Lung (tissue), 12 donors: Measurements from ENCODE around the gene DNAH9. TPM values are rescaled to one million over a fixed set of nuclear protein-coding genes. Genes with fewer than 3 reads are reported as not detected.

Experiments
- ATAC-seq: fragments of 200-7000 bp; cut with Tn5 transposase; one replicate; pipeline ENCODE4 v1.9.1; 2020; ENCODE audit warnings: moderate number of reproducible peaks; ENCODE audit not compliant: insufficient read depth, low FRiP score
- DNase-seq, 3 donors: peaks; one replicate each; pipeline ENCODE4 v3.0.0-alpha.2; 2013 to 2017
- H3K27ac ChIP-seq, 2 donors: one replicate each; pipeline ENCODE4 v1.5.1; 2013; ENCODE audit warnings: mild to moderate bottlenecking in 2 of 2, moderate library complexity in 2 of 2, control low read depth in 1 of 2, inconsistent platforms in 1 of 2, low read depth in 1 of 2, low read length in 1 of 2
- H3K27me3 ChIP-seq, 3 donors: one replicate each; pipeline ENCODE4 v1.5.1; 2013; ENCODE audit warnings: low read length in 2 of 3; ENCODE audit not compliant: control insufficient read depth in 3 of 3, insufficient read depth in 3 of 3
- H3K36me3 ChIP-seq, 4 donors: one replicate each; pipeline ENCODE4 v1.5.1; 2013; ENCODE audit warnings: low read length in 4 of 4, mild to moderate bottlenecking in 1 of 4, moderate library complexity in 1 of 4; ENCODE audit not compliant: control insufficient read depth in 4 of 4, insufficient read depth in 4 of 4
- H3K4me1 ChIP-seq, 5 donors: one replicate each; pipeline ENCODE4 v1.5.1; 2013; ENCODE audit warnings: low read length in 5 of 5, mild to moderate bottlenecking in 2 of 5, moderate library complexity in 1 of 5; ENCODE audit not compliant: control insufficient read depth in 5 of 5, insufficient read depth in 5 of 5
- H3K4me3 ChIP-seq: one replicate; pipeline ENCODE4 v1.5.1; 2013; ENCODE audit warnings: mild to moderate bottlenecking, control low read depth, moderate library complexity
- H3K9ac ChIP-seq, 2 donors: one replicate each; pipeline ENCODE4 v1.5.1; 2013; ENCODE audit warnings: low read length in 2 of 2, control low read depth in 1 of 2; ENCODE audit not compliant: insufficient read depth in 1 of 2
- H3K9me3 ChIP-seq, 4 donors: one replicate each; pipeline ENCODE4 v1.5.1; 2013; ENCODE audit warnings: low read length in 3 of 4, mild to moderate bottlenecking in 1 of 4, moderate library complexity in 1 of 4; ENCODE audit not compliant: control insufficient read depth in 4 of 4, insufficient read depth in 3 of 4
- WGBS, 2 donors: extraction: QIAGEN DNeasy Blood & Tissue Kit; methylation state at CpG; one replicate each; pipeline ENCODE4 v1.1.7; 2013; 5-methylcytosine and 5-hydroxymethylcytosine counted together
- polyA plus RNA-seq, 2 donors: library from polyadenylated mRNA; stranded (reverse); fragments of 200-250 nt; gene quantifications; one replicate each; pipeline ENCODE4 v1.2.1, GENCODE V29; 2013
- total RNA-seq, 2 donors: library from RNA; depleted of rRNA in 1 of 2; stranded (reverse); fragments of >200 nt in 1 of 2; gene quantifications; one replicate each; pipeline ENCODE4 v1.2.1, GENCODE V29; 2014 to 2021
- TF ChIP-seq, protein P1 (sequence below): IDR thresholded peaks from 2 replicates; pipeline ENCODE4 v1.5.1; 2012; ENCODE audit warnings: mild to moderate bottlenecking; ENCODE audit errors: control extremely low read depth, extremely low read depth
- donor health status: control.
- donor health status: control.
- donor health status: Bipolar disorder and iron deficiency.
- donor health status: healthy.
- donor health status: DM: yes; HTN: yes; CAD: no.

Gene DNAH9
- total and polyA plus RNA-seq, 4 donors = 4.0 to 36.1 (median 20.9) TPM

DNA sequence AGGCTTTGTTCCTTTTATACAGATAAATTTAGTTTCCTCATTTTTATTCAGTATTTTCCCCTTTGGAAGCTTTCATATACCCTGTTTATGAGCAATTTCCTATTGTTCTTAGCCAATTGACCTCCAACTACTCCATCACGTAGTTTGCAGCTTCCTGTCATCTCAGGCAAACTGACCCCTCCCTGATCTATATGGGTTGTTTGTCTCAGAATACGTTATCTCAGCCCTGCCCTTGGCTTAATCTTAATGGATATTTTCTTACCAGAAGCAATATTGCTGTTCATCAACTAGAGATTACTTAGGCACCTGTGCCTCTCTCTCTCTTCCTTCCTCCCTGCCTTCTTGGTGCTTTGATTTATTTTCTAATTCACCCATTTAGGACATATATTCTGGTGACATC is 317.8 kb downstream of the DNAH9 start:
- no peak for DNase-seq
- peaks cover 0 to 2% (median 0%) of the 10 kb centered on the region in 4 donors for H3K9me3 ChIP-seq
- no peak overlapping the region for H3K9ac ChIP-seq
- no peak for ATAC-seq
- no peaks in the 10 kb centered on the region for H3K4me1 ChIP-seq
- TF ChIP-seq, protein P1, sequence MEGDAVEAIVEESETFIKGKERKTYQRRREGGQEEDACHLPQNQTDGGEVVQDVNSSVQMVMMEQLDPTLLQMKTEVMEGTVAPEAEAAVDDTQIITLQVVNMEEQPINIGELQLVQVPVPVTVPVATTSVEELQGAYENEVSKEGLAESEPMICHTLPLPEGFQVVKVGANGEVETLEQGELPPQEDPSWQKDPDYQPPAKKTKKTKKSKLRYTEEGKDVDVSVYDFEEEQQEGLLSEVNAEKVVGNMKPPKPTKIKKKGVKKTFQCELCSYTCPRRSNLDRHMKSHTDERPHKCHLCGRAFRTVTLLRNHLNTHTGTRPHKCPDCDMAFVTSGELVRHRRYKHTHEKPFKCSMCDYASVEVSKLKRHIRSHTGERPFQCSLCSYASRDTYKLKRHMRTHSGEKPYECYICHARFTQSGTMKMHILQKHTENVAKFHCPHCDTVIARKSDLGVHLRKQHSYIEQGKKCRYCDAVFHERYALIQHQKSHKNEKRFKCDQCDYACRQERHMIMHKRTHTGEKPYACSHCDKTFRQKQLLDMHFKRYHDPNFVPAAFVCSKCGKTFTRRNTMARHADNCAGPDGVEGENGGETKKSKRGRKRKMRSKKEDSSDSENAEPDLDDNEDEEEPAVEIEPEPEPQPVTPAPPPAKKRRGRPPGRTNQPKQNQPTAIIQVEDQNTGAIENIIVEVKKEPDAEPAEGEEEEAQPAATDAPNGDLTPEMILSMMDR = no peak
- no peak overlapping the region for H3K4me3 ChIP-seq
- H3K27me3 ChIP-seq = no peaks in the 10 kb centered on the region
- H3K27ac ChIP-seq = no peak overlapping the region
- no peaks in the 10 kb centered on the region for H3K36me3 ChIP-seq
- WGBS, 2 donors = 16 to 23% methylated on average over 2 of the region's 2 CpGs

DNA sequence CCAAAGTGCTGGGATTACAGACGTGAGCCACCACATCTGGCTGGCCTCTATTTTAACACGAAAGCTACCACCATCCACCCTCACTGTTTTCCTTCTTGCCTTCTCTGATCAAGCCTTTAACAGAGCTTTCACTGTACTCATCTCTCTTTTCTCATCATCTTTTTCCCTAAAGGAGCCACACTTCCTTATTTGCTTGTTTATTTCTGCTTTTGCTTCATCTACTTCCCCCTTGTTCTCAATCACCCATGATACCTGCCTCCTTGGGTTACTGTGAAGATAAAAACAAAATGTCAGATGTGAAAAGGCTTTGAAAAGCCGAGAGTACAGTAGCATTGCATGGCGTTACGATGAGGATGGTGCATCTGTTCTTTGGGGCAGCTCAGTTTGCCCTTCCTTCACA is 319.1 kb downstream of the DNAH9 start:
- TF ChIP-seq, protein P1 = no peak
- WGBS, 2 donors = 81 to 87% methylated on average over 5 of the region's 5 CpGs
- ATAC-seq = no peak

DNA sequence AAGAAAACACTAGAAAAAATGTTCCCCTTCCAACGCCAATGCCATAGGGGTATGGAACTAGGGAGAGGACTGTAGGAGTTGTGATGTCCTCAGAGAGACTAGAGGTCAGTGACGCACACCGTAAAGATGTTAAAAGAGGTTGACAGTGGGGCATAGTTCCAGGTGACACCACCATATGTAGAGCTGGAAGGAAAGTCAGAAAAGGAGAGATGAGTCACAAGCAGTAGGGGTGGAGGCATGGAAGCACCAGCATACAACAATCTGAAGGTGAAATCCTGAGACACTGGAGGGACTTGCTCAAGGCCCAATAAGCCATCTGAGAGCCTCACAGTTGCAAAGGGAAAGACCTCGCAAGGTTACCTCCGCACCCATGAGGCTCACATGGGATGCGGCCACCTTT is 323.0 kb downstream of the DNAH9 start:
- 96 to 98% methylated on average over 6 of the region's 6 CpGs for WGBS, 2 donors
- Histone ChIP-seq H3K9me3 (no peaks in the 10 kb centered on the region), H3K27me3 (no peaks in the 10 kb centered on the region), H3K4me1 (peaks cover 0 to 4% (median 0%) of the 10 kb centered on the region in 5 donors), H3K27ac (no peak overlapping the region), H3K9ac (no peak overlapping the region), H3K4me3 (no peak overlapping the region), H3K36me3 (no peaks in the 10 kb centered on the region)
- ATAC-seq = no peak
- TF ChIP-seq, protein P1 = no peak
- DNase-seq = no peak

More for the DNA sequence above, 319.1 kb downstream of the DNAH9 start:
- H3K9me3 ChIP-seq = peaks cover 0 to 2% (median 0%) of the 10 kb centered on the region in 4 donors
- H3K4me3 ChIP-seq = no peak overlapping the region
- H3K27ac ChIP-seq = no peak overlapping the region
- H3K36me3 ChIP-seq = no peaks in the 10 kb centered on the region
- no peak for DNase-seq
- H3K27me3 ChIP-seq = no peaks in the 10 kb centered on the region
- no peak overlapping the region for H3K9ac ChIP-seq
- H3K4me1 ChIP-seq = no peaks in the 10 kb centered on the region

DNA sequence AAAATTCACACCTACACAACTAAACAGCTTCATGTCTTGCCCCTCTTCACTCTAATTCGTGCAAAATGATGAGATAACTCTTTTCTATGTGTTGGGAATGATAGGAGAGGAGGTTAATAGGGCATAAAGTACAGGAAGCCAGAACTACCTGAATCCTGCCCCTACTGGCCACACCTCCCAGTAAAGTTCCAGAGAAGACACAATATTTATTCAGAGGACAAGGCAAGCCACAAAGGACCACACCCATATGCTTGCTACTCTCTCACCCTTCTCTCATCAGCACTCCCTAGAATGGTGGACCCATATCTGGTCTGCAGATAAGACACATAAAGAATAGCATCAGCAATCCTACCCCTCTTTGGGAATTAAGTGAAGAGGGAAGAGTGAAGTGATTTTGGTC is 324.4 kb downstream of the DNAH9 start:
- no peak overlapping the region for H3K27ac ChIP-seq
- no peaks in the 10 kb centered on the region for H3K27me3 ChIP-seq
- ATAC-seq = no peak
- peaks cover 0 to 4% (median 0%) of the 10 kb centered on the region in 5 donors for H3K4me1 ChIP-seq
- no peak overlapping the region for H3K4me3 ChIP-seq
- TF ChIP-seq, protein P1 = no peak
- no peak for DNase-seq
- H3K9ac ChIP-seq = no peak overlapping the region
- no peaks in the 10 kb centered on the region for H3K9me3 ChIP-seq
- WGBS, 2 donors = 63 to 79% methylated on average over 1 of the region's 1 CpG
- no peaks in the 10 kb centered on the region for H3K36me3 ChIP-seq
